HepG2 (cell line): ENCODE measurements around the gene RALB.

ENCODE experiments used
- HDAC2 ChIP-seq: sonication (generic); formaldehyde crosslinking; IDR thresholded peaks from 2 replicates; pipeline ENCODE4 v1.4.0; 2020; ENCODE audit warnings: missing genetic modification reagents
- NCOA1 ChIP-seq: sonication (generic); formaldehyde crosslinking; IDR thresholded peaks from 2 replicates; pipeline ENCODE4 v1.9.0; 2021; ENCODE audit warnings: missing genetic modification reagents
- NFKB2 ChIP-seq: sonication (generic); formaldehyde crosslinking; IDR thresholded peaks from 2 replicates; pipeline ENCODE4 v1.4.0; 2020; ENCODE audit warnings: missing genetic modification reagents, borderline replicate concordance
- NR2C2 ChIP-seq: sonication (generic); formaldehyde crosslinking; IDR thresholded peaks from 2 replicates; pipeline ENCODE4 v1.4.0; 2020; ENCODE audit warnings: missing genetic modification reagents, mild to moderate bottlenecking, moderate library complexity, borderline replicate concordance
- POLR2A ChIP-seq, 2 experiments: IDR thresholded peaks; 2 replicates each; pipeline ENCODE4 v1.6.1; 2011; ENCODE audit warnings: low read depth in 2 of 2, low read length in 2 of 2, mild to moderate bottlenecking in 1 of 2, moderate library complexity in 1 of 2; ENCODE audit not compliant: insufficient read depth in 1 of 2
- TCF12 ChIP-seq, 2 experiments: fragments of 450-650 bp in 1 of 2; sonication (generic) in 1 of 2; formaldehyde crosslinking in 1 of 2; IDR thresholded peaks; 2 replicates each; pipeline versions ENCODE4 v1.6.1 to v1.8.0; 2017 to 2022; ENCODE audit warnings: antibody characterized with exemption in 1 of 2, mild to moderate bottlenecking in 1 of 2, missing genetic modification reagents in 1 of 2, moderate library complexity in 1 of 2
- TF ChIP-seq, protein P1 (sequence below): IDR thresholded peaks from 2 replicates; pipeline ENCODE4 v1.6.1; 2012; ENCODE audit warnings: inconsistent platforms
- TF ChIP-seq, protein P2 (sequence below): sonication (generic); formaldehyde crosslinking; IDR thresholded peaks from 2 replicates; pipeline ENCODE4 v1.5.0; 2020; ENCODE audit warnings: mild to moderate bottlenecking, missing genetic modification reagents, moderate library complexity
- TF ChIP-seq, protein P3 (sequence below): sonication (generic); formaldehyde crosslinking; IDR thresholded peaks from 2 replicates; pipeline ENCODE4 v1.4.0; 2020; ENCODE audit warnings: missing genetic modification reagents
- TF ChIP-seq, protein P4 (sequence below): sonication (generic); formaldehyde crosslinking; IDR thresholded peaks from 2 replicates; pipeline ENCODE4 v1.8.0; 2022; ENCODE audit warnings: mild to moderate bottlenecking, missing genetic modification reagents, borderline replicate concordance
- TF ChIP-seq, protein P5 (sequence below): sonication (generic); formaldehyde crosslinking; IDR thresholded peaks from 2 replicates; pipeline ENCODE4 v1.4.0; 2020; ENCODE audit warnings: missing genetic modification reagents, low read depth, mild to moderate bottlenecking, borderline replicate concordance
- TF ChIP-seq, protein P6 (sequence below): IDR thresholded peaks from 2 replicates; pipeline ENCODE4 v1.6.1; 2016; ENCODE audit warnings: low read depth
- TF ChIP-seq, protein P7 (sequence below): sonication (generic); formaldehyde crosslinking; IDR thresholded peaks from 2 replicates; pipeline ENCODE4 v1.4.0; 2020; ENCODE audit warnings: missing genetic modification reagents

DNA sequence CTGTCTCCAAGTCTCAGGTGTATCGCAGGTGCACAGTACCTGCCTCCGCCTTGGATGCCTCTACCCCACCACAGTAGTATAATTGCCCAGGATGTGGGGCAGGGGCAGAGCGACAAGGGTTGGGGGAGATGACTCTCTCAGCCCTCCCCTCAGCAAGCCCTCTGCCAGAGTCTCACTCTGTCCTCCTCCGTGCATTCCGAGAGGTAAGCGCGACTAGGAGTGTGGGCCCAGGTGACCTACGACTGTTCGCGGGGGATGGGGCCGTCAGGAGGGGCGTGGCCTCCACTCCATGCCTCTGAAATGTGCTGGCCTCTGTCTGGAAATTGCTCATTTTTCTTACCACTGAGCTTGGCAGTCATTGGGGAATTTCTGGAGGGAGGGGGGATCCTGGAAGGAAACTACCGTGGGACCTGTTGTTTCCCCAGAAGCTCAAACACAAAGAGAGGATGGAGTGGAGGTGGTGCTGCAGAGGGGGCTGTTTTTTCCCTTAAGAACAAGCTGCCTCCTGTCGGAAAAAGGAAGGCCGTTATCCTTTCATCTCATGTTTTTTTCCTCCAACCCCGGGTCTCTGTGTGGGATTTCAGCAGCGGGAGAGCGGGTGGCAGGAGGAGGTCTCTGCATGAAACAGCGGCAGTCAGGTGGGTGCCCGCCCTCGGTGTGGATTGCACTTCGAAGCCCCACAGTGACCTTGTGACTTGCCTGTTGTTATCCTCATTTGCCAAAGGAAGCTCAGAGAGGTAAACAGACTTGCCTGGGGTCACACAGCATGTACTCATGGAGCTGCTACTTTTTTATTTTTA is 13.0 kb upstream of the RALB start:
- TF ChIP-seq POLR2A (IDR thresholded peaks at IDR 0.05; ENCODE audit: insufficient read depth in 1 of 2, low read depth in 2 of 2, low read length in 2 of 2): no peak
- TF ChIP-seq NFKB2 (CRISPR knock-in tag): no peak
- TF ChIP-seq, protein P1, sequence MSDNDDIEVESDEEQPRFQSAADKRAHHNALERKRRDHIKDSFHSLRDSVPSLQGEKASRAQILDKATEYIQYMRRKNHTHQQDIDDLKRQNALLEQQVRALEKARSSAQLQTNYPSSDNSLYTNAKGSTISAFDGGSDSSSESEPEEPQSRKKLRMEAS: peak; percentile 7
- TF ChIP-seq, protein P2, sequence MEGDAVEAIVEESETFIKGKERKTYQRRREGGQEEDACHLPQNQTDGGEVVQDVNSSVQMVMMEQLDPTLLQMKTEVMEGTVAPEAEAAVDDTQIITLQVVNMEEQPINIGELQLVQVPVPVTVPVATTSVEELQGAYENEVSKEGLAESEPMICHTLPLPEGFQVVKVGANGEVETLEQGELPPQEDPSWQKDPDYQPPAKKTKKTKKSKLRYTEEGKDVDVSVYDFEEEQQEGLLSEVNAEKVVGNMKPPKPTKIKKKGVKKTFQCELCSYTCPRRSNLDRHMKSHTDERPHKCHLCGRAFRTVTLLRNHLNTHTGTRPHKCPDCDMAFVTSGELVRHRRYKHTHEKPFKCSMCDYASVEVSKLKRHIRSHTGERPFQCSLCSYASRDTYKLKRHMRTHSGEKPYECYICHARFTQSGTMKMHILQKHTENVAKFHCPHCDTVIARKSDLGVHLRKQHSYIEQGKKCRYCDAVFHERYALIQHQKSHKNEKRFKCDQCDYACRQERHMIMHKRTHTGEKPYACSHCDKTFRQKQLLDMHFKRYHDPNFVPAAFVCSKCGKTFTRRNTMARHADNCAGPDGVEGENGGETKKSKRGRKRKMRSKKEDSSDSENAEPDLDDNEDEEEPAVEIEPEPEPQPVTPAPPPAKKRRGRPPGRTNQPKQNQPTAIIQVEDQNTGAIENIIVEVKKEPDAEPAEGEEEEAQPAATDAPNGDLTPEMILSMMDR: no peak
- TF ChIP-seq TCF12 (IDR thresholded peaks at IDR 0.05): no peak
- TF ChIP-seq TCF12 (CRISPR knock-in tag; IDR thresholded peaks at IDR 0.05): no peak
- TF ChIP-seq, protein P3, sequence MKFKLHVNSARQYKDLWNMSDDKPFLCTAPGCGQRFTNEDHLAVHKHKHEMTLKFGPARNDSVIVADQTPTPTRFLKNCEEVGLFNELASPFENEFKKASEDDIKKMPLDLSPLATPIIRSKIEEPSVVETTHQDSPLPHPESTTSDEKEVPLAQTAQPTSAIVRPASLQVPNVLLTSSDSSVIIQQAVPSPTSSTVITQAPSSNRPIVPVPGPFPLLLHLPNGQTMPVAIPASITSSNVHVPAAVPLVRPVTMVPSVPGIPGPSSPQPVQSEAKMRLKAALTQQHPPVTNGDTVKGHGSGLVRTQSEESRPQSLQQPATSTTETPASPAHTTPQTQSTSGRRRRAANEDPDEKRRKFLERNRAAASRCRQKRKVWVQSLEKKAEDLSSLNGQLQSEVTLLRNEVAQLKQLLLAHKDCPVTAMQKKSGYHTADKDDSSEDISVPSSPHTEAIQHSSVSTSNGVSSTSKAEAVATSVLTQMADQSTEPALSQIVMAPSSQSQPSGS (CRISPR knock-in tag): no peak
- TF ChIP-seq, protein P4, sequence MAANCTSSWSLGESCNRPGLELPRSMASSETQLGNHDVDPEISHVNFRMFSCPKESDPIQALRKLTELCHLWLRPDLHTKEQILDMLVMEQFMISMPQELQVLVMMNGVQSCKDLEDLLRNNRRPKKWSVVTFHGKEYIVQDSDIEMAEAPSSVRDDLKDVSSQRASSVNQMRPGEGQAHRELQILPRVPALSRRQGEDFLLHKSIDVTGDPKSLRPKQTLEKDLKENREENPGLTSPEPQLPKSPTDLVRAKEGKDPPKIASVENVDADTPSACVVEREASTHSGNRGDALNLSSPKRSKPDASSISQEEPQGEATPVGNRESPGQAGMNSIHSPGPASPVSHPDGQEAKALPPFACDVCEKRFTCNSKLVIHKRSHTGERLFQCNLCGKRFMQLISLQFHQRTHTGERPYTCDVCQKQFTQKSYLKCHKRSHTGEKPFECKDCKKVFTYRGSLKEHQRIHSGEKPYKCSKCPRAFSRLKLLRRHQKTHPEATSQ: no peak
- TF ChIP-seq NR2C2: no peak
- TF ChIP-seq, protein P5, sequence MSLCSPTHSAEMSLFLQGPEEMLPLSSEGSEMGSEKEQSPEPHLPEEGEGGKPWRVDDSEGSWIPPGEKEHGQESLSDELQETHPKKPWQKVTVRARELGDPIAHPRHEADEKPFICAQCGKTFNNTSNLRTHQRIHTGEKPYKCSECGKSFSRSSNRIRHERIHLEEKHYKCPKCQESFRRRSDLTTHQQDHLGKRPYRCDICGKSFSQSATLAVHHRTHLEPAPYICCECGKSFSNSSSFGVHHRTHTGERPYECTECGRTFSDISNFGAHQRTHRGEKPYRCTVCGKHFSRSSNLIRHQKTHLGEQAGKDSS (CRISPR knock-in tag): no peak
- TF ChIP-seq, protein P6, sequence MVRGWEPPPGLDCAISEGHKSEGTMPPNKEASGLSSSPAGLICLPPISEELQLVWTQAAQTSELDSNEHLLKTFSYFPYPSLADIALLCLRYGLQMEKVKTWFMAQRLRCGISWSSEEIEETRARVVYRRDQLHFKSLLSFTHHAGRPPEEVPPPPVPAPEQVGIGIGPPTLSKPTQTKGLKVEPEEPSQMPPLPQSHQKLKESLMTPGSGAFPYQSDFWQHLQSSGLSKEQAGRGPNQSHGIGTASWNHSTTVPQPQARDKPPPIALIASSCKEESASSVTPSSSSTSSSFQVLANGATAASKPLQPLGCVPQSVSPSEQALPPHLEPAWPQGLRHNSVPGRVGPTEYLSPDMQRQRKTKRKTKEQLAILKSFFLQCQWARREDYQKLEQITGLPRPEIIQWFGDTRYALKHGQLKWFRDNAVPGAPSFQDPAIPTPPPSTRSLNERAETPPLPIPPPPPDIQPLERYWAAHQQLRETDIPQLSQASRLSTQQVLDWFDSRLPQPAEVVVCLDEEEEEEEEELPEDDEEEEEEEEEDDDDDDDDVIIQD (CRISPR knock-in tag): no peak
- no peak; the same call in 1 of the 2 replicates for TF ChIP-seq HDAC2 (CRISPR knock-in tag)
- TF ChIP-seq NCOA1 (CRISPR knock-in tag): no peak
- TF ChIP-seq, protein P7, sequence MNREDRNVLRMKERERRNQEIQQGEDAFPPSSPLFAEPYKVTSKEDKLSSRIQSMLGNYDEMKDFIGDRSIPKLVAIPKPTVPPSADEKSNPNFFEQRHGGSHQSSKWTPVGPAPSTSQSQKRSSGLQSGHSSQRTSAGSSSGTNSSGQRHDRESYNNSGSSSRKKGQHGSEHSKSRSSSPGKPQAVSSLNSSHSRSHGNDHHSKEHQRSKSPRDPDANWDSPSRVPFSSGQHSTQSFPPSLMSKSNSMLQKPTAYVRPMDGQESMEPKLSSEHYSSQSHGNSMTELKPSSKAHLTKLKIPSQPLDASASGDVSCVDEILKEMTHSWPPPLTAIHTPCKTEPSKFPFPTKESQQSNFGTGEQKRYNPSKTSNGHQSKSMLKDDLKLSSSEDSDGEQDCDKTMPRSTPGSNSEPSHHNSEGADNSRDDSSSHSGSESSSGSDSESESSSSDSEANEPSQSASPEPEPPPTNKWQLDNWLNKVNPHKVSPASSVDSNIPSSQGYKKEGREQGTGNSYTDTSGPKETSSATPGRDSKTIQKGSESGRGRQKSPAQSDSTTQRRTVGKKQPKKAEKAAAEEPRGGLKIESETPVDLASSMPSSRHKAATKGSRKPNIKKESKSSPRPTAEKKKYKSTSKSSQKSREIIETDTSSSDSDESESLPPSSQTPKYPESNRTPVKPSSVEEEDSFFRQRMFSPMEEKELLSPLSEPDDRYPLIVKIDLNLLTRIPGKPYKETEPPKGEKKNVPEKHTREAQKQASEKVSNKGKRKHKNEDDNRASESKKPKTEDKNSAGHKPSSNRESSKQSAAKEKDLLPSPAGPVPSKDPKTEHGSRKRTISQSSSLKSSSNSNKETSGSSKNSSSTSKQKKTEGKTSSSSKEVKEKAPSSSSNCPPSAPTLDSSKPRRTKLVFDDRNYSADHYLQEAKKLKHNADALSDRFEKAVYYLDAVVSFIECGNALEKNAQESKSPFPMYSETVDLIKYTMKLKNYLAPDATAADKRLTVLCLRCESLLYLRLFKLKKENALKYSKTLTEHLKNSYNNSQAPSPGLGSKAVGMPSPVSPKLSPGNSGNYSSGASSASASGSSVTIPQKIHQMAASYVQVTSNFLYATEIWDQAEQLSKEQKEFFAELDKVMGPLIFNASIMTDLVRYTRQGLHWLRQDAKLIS (CRISPR knock-in tag): no peak
